CD4-positive, alpha-beta T cell treated with Interferon gamma for 1 hour (primary cell): ENCODE measurements around the gene IL1RN.
"Not testable (repeated sequence)": the region's sequence is repeated elsewhere in the genome, so short reads cannot be mapped to it uniquely, and the experiment has no call there.

Experiments
- DNase-seq: peaks from one replicate; pipeline ENCODE4 v3.0.0-alpha.2; 2020

The IL1RN gene

GRCh38 chr2:113126845-113127645, at the start of gene IL1RN:
Gene IL1RN (plus strand): TSS chr2:113127598. CDS start chr2:113127625, 27 bp downstream.
- DNase-seq, result peak; percentile 64

- DNase-seq, result no peak
Measured at GRCh38 chr2:113077921-113078320, 49.5 kb upstream of the IL1RN start.

DNA sequence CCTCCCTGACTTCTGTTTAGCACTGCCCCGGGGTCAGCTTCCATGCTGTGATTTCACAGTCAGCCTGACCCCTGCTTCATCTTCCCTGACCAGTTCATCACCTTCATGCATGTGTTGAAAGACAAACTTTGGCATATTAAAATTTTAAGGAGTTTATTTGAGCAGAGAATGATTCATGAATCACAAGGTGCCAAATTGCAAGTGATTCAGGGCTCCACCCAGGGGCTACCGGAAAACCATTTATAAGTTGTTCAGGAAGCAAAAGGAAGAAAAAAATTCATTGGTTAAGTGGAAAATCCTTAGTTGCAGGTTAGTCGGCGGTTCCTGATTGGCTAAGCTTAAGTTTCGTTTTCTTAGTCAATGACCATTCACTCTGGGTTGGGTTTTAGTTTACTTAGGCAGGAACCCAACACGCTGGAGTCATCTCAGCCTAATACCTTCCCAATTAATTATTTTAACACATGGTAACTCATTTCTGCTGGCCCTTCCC, 49.0 kb upstream of the IL1RN start:
- DNase-seq, result no peak

DNA sequence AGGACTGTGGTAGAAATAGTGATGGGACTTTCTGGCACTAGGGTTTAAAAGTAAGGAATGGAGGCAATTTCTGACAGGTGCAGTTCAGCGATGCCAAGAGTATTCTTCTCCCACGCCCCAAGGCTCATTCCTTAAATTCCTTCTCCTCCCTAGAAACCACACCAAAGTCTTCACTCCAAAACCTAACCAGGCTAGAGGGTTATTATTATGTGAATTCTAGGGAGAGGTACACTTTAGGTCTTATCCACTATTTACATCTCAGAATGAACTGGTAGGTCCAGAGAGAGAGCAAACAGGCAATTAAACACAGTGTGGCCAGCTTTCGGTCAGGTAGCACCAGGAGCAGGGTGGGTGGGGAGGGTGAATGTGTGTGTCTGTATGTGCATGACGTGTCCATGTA, 48.3 kb upstream of the IL1RN start:
- DNase-seq, result no peak

DNA sequence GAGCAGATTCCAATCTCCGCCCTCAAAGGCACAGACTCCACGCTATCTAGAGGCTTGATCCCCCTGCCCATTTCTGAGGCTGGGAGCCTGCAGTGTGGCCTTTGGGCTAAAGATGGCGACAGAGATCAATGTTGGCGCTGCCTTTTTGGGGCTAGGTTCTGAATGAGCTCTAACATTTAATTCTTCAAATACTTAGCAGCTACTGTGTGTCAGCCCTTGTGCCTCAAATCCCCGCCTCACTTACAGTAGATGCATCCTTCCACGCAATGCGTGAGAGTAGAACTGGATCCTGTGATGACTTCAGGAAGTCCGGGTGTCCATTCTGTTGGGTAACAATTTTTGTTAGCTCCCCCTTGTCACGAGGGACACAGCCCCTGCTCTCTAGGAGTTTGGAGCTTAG, 47.3 kb upstream of the IL1RN start:
- DNase-seq, result peak; percentile 13

DNA sequence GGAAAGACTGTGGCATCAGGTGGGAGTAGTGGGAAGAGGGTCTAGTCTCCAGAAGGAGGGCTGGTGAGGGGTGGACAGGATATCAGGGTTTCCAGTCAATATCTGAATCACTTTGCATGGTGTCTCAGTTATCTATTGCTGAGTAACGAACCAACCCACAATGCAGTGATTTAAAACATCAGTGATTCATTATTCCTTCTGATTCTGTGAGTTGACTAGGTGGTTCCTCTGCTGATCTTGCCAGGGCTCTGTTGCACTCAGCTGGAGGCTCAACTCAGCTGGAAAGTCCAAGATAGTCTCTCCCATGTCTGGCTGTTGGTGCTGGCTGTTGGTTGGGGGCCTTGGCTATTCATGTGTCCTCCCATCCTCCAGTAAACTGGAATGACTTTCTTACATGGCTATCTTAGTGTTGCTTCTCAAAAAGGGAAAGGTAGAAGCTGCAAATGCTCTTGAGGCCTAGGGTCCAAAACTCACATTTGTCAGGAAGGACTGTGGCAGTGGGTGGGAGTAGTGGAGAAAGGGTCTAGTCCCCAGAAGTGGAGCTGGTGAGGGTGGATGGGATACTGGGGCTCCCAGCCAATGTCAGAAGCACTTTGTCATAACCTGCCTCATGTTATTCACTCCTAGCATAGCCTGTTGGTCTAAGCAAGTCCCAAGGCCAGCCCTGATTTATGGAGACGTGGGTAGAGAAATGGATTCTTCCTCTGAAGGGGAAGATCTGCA, 45.7 kb upstream of the IL1RN start:
- DNase-seq, result no peak

DNA sequence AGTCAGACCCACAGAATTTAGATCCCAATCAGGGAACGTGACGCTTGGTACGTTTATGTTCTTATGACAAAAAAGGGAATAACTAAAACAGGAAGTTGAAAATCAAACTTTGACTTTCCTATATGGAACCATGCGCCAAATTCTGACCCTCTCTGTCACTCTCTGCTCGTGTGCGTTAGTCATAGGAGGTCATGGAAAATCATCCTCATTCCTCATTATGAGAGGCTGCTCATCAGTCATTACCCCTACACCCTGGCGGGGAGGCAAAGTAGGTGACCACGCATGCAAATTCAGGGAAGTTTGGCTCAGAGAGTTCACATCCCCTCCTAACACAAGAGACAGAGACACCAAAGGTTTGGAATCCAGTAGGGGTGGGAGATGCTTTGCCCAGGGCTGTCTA, 44.1 kb upstream of the IL1RN start:
- DNase-seq, result peak; percentile 13

GRCh38 chr2:113084249-113085000, 43.0 kb upstream of the IL1RN start:
- DNase-seq, result no peak

- DNase-seq, result no peak
Measured at GRCh38 chr2:113085542-113085941, 41.9 kb upstream of the IL1RN start.

- DNase-seq, result no peak
Measured at GRCh38 chr2:113088213-113088992, 39.0 kb upstream of the IL1RN start.

DNA sequence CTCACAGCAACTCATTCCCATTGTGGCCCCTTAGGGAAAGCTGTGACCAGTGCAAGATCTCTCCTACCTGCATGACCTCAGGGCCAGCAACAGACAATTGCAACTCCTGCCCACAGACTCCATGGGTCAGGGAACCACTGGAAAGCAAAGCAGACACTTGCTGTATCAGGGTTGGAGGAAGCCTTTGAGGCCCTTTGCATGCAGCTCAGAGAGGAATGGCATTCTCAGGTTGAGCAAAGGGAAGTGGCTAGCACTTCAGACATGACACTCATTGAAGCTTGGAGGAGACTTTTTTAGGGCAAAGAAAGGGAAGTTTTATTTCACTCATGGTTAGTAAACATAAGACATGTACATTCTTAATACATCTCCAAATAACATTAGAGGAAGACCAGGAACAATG, 37.5 kb upstream of the IL1RN start:
- no peak for DNase-seq

- no peak for DNase-seq
Measured at GRCh38 chr2:113091231-113091896, 36.0 kb upstream of the IL1RN start.

GRCh38 chr2:113092864-113093612, 34.4 kb upstream of the IL1RN start:
- no peak for DNase-seq

GRCh38 chr2:113093613-113093977, 33.8 kb upstream of the IL1RN start:
- no peak for DNase-seq

DNA sequence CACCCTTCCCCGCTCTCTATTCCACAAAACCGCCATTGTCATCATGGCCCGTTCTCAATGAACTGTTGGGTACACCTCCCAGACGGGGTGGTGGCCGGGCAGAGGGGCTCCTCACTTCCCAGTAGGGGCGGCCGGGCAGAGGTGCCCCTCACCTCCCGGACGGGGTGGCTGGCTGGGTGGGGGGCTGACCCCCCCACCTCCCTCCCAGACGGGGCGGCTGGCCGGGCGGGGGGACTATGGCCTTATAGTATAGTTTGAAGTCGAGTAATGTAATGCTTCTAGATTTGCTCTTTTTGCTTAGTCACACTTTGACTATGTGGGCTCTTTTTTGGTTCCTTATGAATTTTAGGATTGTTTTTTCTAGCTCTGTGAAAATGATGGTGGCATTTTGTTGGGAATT, 31.1 kb upstream of the IL1RN start:
- DNase-seq, result not testable (repeated sequence)

- DNase-seq, result not testable (repeated sequence)
Measured at GRCh38 chr2:113096842-113097618, 30.4 kb upstream of the IL1RN start.

DNA sequence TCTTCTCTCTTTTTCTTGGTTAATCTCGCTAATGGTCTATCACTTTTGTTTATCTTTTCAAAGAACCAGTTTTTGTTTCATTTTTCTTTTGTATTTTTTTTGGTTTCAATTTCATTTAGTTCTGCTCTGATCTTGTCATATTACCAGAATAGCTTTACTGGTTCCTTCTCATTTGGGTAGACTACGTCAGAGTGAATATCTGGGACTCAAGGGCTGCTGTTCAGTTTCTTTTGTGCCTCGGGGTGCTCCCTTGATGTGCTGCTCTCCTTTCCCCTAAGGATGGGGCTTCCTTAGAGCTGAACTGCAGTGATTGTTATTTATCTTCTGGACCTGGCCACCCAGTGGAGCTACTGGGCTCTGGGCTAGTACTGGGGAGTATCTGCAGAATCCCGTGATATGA, 29.4 kb upstream of the IL1RN start:
- no peak for DNase-seq

DNA sequence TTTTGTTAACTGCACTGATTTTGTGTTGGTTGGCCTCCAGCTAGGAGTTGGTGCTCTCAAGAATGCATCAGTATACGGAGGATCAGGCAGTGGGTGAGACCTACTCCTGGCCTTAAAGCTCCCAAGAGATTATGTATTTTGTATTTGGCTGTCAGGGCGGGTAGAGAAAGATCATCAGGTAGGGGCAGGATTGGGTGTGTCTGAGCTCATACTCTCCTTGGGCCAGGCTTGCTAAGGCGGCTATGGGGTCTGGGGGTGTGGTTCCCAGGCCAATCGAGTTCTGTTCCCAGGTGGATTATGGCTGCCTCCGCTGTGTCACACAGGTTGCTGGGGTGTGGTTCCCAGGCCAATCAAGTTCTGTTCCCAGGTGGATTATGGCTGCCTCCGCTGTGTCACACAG, 28.9 kb upstream of the IL1RN start:
- no peak for DNase-seq

DNA sequence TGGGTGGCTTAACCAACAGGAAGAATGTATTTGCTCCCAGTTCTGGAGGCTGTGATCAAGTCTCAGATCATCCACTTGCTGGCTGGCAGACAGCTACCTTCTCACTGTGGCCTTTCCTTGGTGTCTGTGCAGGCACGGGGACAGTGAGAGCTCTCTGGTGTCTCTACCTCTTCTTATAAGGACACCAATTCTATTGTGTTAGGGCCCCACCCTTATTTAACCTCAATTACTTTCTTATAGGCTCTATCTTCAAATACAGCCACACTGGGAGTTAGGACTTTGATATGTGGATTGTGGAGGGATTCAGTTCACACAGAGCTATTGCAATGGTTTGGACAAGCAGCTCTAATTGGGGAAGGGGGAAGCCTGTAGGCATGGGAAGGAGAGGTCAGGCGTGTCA, 25.3 kb upstream of the IL1RN start:
- DNase-seq, result no peak

- DNase-seq, result no peak
Measured at GRCh38 chr2:113103277-113103676, 24.1 kb upstream of the IL1RN start.
